ENCODE data around the gene OPRL1. TPM values are rescaled to one million over a fixed set of nuclear protein-coding genes. Genes with fewer than 3 reads are reported as not detected.

The OPRL1 gene
- total RNA-seq, 1 experiment from 2014 or later = 1.5 TPM

GRCh38 chr20:64040231-64041039, 39.4 kb upstream of the OPRL1 start:
- no peak overlapping the region for H3K4me2 ChIP-seq
- TF ChIP-seq EZH2 (IDR thresholded peaks at IDR 0.05; ENCODE audit: low read depth) = no peak
- TF ChIP-seq, protein P1, sequence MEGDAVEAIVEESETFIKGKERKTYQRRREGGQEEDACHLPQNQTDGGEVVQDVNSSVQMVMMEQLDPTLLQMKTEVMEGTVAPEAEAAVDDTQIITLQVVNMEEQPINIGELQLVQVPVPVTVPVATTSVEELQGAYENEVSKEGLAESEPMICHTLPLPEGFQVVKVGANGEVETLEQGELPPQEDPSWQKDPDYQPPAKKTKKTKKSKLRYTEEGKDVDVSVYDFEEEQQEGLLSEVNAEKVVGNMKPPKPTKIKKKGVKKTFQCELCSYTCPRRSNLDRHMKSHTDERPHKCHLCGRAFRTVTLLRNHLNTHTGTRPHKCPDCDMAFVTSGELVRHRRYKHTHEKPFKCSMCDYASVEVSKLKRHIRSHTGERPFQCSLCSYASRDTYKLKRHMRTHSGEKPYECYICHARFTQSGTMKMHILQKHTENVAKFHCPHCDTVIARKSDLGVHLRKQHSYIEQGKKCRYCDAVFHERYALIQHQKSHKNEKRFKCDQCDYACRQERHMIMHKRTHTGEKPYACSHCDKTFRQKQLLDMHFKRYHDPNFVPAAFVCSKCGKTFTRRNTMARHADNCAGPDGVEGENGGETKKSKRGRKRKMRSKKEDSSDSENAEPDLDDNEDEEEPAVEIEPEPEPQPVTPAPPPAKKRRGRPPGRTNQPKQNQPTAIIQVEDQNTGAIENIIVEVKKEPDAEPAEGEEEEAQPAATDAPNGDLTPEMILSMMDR (conservative IDR thresholded peaks at IDR 0.05) = no peak
- H3K4me1 ChIP-seq (replicated peaks; ENCODE audit: insufficient read depth) = peaks cover 26% of the 10 kb centered on the region
- no peak overlapping the region for H2AFZ ChIP-seq
- no peaks in the 10 kb centered on the region for H3K9me3 ChIP-seq (ENCODE audit: insufficient read depth, low read depth)
- CTCF ChIA-PET = interaction anchor here (1.0 to 1.1 kb wide), 2 partner anchors 60 to 80 kb away, joined by 7 read pairs; no protein-coding TSS in a partner anchor
- H3F3A ChIP-seq (ENCODE audit: insufficient read depth, low read depth) = peaks cover 26% of the 10 kb centered on the region
- no peaks in the 10 kb centered on the region for H3K36me3 ChIP-seq (ENCODE audit: low read depth)
- no peak overlapping the region for H3K27ac ChIP-seq
- no peaks in the 10 kb centered on the region for H3K9me2 ChIP-seq (ENCODE audit: insufficient read depth)
- H3K4me3 ChIP-seq = no peak overlapping the region
- POLR2A ChIA-PET (ENCODE audit: unreplicated experiment) = interaction anchor here (0.6 kb wide), 2 partner anchors 501 to 1166 kb away, joined by 3 to 6 read pairs; no protein-coding TSS in a partner anchor
- BruUV-seq (replicated peaks) = no TSS peak
- intact Hi-C loops (cut with micrococcal nuclease; ENCODE audit: unreplicated experiment) = no loop called here
- H4K20me1 ChIP-seq (ENCODE audit: insufficient read depth) = 0 out of 2 replicates have a peak, but pooled peaks cover 3% of the 10 kb centered on the region
- peaks cover 20% of the 10 kb centered on the region; the same call in 1 of the 2 replicates for H3K27me3 ChIP-seq (ENCODE audit: insufficient read depth, low read depth)
- no peaks in the 10 kb centered on the region for H3K79me2 ChIP-seq (ENCODE audit: low read depth)
- no peak for DNase-seq

DNA sequence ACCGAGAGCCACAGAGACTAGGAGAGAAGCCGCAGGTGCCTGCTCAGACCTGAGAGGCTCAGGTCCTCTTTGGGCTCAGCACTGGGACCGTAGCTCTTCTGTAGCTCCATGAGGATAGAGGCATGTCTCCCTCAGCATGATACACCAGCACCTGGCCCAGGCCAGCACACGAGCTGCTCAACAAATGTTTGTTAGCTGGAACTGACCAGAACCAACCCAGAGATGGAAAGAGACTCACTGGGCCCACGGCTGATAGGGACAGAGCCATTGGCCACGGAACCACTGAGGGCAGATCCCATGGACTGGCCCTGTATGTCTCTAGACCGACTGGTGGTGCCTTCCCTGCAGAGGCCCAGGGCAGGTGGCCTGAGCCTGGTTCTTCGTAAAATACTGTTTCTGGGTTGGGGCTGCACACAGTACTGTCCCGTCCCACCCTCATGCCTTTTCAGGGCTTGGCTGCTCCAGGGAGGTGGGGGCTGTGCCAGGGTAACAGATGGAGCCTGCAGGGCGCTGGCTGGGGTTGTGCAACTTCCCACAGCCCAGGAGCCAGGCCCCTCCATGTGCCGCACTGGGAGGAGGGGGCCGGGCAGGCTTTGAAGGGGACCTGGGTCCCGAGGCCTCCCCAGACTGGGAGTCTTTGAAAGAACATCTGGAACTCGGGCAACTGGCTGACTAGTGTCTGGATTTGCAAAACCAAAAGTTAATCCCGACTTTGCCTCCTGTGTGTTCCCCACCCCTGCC, 38.7 kb upstream of the OPRL1 start:
- intact Hi-C loops (cut with micrococcal nuclease; ENCODE audit: unreplicated experiment) = no loop called here
- no TSS peak for BruUV-seq (replicated peaks)
- TF ChIP-seq EZH2 (IDR thresholded peaks at IDR 0.05; ENCODE audit: low read depth) = no peak
- TF ChIP-seq, protein P1 (conservative IDR thresholded peaks at IDR 0.05) = no peak
- Histone ChIP-seq H3K79me2 (ENCODE audit: low read depth) (no peaks in the 10 kb centered on the region), H3K9me3 (ENCODE audit: insufficient read depth, low read depth) (no peaks in the 10 kb centered on the region), H3K4me1 (replicated peaks; ENCODE audit: insufficient read depth) (peaks cover 30% of the 10 kb centered on the region), H2AFZ (no peak overlapping the region), H3K36me3 (ENCODE audit: low read depth) (no peaks in the 10 kb centered on the region), H3F3A (ENCODE audit: insufficient read depth, low read depth) (peaks cover 25% of the 10 kb centered on the region), H3K4me3 (no peak overlapping the region), H3K9me2 (ENCODE audit: insufficient read depth) (no peaks in the 10 kb centered on the region), H3K4me2 (no peak overlapping the region), H4K20me1 (ENCODE audit: insufficient read depth) (no peaks in the 10 kb centered on the region), H3K27ac (no peak overlapping the region), H3K27me3 (ENCODE audit: insufficient read depth, low read depth) (peaks cover 20% of the 10 kb centered on the region; the same call in 1 of the 2 replicates)
- CTCF ChIA-PET = interaction anchor here (0.5 to 1.0 kb wide), 2 partner anchors 61 to 266 kb away, joined by 4 to 7 read pairs; no protein-coding TSS in a partner anchor
- DNase-seq = no peak
- POLR2A ChIA-PET (ENCODE audit: unreplicated experiment) = interaction anchor here (0.6 kb wide), 1 partner anchor 1166 kb away, joined by 6 read pairs; no protein-coding TSS in a partner anchor

DNA sequence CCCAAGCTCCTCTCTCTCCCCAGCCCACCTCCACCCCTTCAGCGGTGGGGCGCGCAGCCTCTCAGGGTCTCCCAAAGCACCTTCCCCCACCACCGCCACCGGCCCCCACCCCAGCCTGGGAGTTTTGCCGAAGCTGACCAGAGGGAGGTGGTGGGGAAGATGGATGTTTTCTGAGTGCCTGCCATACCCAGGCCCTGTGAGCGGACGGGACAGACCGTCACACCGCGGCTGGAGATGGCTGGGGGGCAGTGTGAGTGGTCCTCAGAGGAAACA, 38.2 kb upstream of the OPRL1 start:
- Histone ChIP-seq H4K20me1 (ENCODE audit: insufficient read depth) (no peaks in the 10 kb centered on the region), H3K4me3 (no peak overlapping the region), H3K79me2 (ENCODE audit: low read depth) (no peaks in the 10 kb centered on the region), H3F3A (ENCODE audit: insufficient read depth, low read depth) (peaks cover 25% of the 10 kb centered on the region), H3K36me3 (ENCODE audit: low read depth) (no peaks in the 10 kb centered on the region), H3K4me2 (no peak overlapping the region), H3K9me3 (ENCODE audit: insufficient read depth, low read depth) (no peaks in the 10 kb centered on the region), H2AFZ (no peak overlapping the region), H3K9me2 (ENCODE audit: insufficient read depth) (no peaks in the 10 kb centered on the region), H3K4me1 (replicated peaks; ENCODE audit: insufficient read depth) (peaks cover 30% of the 10 kb centered on the region), H3K27me3 (ENCODE audit: insufficient read depth, low read depth) (peaks cover 20% of the 10 kb centered on the region; the same call in 1 of the 2 replicates), H3K27ac (no peak overlapping the region)
- ChIA-PET CTCF (no interaction called here), POLR2A (ENCODE audit: unreplicated experiment) (no interaction called here)
- no TSS peak for BruUV-seq (replicated peaks)
- no peak for DNase-seq
- TF ChIP-seq, protein P1 (conservative IDR thresholded peaks at IDR 0.05) = no peak
- no peak for TF ChIP-seq EZH2 (IDR thresholded peaks at IDR 0.05; ENCODE audit: low read depth)
- intact Hi-C loops (cut with micrococcal nuclease; ENCODE audit: unreplicated experiment) = no loop called here

Measured in PC-9 (cell line).